ENCODE measurements around the gene C2orf78. TPM values are rescaled to one million over a fixed set of nuclear protein-coding genes. Genes with fewer than 3 reads are reported as not detected.

The C2orf78 gene
- total RNA-seq, 1 donor from 2014 or later: not detected

DNA sequence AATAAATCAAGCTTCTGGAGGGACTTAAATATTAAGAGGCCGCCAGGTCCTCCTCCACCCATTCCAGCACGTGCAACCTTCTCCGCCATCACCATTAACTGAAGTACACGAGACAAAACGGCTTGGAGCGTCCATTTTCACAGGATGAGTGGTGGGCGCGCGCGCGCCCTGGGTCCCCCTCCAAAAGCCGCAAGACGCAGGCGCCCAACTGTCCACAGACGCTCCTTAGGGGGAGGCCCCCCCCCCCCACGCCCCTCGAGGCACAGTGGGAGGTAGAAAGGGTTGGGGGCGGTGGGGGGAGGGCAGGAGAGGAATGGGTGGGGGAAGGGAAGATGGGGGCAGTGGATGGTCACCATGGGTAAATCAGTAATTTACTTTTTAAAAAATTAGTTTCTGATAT lies 34.3 kb downstream of the C2orf78 start:
- no peak for ATAC-seq (ENCODE audit: low read depth)
- H3K27ac Mint-ChIP-seq: no peak overlapping the region
- H3K27me3 Mint-ChIP-seq: peaks cover 5% of the 10 kb centered on the region
- H3K36me3 Mint-ChIP-seq (ENCODE audit: low read depth): no peaks in the 10 kb centered on the region
- H3K4me3 Mint-ChIP-seq: no peak overlapping the region
- peaks cover 23% of the 10 kb centered on the region for H3K4me1 Mint-ChIP-seq
- H3K9me3 Mint-ChIP-seq: no peaks in the 10 kb centered on the region
- intact Hi-C loops (cut with micrococcal nuclease): no loop called here
- TF ChIP-seq, protein P1, sequence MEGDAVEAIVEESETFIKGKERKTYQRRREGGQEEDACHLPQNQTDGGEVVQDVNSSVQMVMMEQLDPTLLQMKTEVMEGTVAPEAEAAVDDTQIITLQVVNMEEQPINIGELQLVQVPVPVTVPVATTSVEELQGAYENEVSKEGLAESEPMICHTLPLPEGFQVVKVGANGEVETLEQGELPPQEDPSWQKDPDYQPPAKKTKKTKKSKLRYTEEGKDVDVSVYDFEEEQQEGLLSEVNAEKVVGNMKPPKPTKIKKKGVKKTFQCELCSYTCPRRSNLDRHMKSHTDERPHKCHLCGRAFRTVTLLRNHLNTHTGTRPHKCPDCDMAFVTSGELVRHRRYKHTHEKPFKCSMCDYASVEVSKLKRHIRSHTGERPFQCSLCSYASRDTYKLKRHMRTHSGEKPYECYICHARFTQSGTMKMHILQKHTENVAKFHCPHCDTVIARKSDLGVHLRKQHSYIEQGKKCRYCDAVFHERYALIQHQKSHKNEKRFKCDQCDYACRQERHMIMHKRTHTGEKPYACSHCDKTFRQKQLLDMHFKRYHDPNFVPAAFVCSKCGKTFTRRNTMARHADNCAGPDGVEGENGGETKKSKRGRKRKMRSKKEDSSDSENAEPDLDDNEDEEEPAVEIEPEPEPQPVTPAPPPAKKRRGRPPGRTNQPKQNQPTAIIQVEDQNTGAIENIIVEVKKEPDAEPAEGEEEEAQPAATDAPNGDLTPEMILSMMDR (IDR thresholded peaks at IDR 0.05): no peak
- POLR2A ChIA-PET: no interaction called here
- CTCF ChIA-PET: no interaction called here
- DNase-seq: no peak

DNA sequence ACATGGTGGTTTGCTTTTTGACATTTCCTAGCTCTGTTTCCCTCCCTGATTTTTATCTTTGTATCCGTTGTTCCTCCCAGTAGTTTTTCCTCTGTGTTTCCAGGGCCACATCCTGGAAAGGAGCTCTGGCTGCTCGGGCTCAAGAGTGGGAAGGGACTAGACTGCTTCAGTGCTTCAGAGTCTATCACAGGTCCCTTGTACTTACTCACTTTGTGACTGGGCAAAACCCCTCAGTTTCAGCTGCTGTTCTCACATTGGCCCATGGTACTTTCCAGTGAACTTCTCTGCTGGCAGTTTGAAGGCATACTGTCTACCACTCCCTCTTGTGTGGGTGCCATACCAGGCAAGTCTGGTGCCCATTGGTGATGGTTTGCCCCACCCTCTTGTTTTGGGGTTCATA lies 37.2 kb downstream of the C2orf78 start:
- intact Hi-C loops (cut with micrococcal nuclease): no loop called here

DNA sequence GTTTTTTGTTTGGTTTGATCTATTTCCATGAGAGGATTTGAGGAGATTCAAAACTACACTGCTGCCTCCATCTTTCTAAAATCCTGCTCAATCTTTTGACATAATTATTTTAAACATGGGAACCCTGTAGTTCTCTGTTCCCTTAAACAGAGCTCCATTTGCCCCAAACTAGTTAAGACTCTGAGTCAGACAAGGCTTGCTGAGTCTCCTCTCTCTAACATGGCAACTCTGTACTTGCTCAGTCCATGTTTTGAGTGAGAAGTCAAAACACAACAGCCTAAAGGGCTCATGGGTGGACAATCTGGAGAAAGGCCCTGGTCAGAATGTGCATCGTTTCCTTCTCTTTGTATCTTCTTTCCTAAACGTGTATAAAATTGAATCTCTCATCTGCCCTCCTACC lies 37.7 kb downstream of the C2orf78 start:
- Mint-ChIP-seq H3K4me3 (no peak overlapping the region), H3K27me3 (no peaks in the 10 kb centered on the region), H3K36me3 (ENCODE audit: low read depth) (no peaks in the 10 kb centered on the region), H3K9me3 (no peaks in the 10 kb centered on the region), H3K4me1 (peaks cover 24% of the 10 kb centered on the region), H3K27ac (peak overlapping the region; percentile 79)
- intact Hi-C loops (cut with micrococcal nuclease): no loop called here
- no peak for ATAC-seq (ENCODE audit: low read depth)
- TF ChIP-seq, protein P1 (IDR thresholded peaks at IDR 0.05): no peak
- ChIA-PET CTCF (interaction anchor here (0.8 to 7.4 kb wide), 4 partner anchors 283 to 513 kb away, joined by 3 to 114 read pairs (median 31); partner anchors contain the start of gene BOLA3), POLR2A (interaction anchor here (0.9 to 1.3 kb wide), 2 partner anchors 42 to 105 kb away, joined by 3 read pairs; partner anchors contain the start of gene DUSP11)
- DNase-seq: no peak

More for the DNA sequence above, 37.2 kb downstream of the C2orf78 start:
- peaks cover 24% of the 10 kb centered on the region for H3K4me1 Mint-ChIP-seq
- TF ChIP-seq, protein P1 (IDR thresholded peaks at IDR 0.05): no peak
- no peaks in the 10 kb centered on the region for H3K36me3 Mint-ChIP-seq (ENCODE audit: low read depth)
- H3K27me3 Mint-ChIP-seq: no peaks in the 10 kb centered on the region
- DNase-seq (no peak), ATAC-seq (ENCODE audit: low read depth) (peak; percentile 62)
- peak overlapping the region; percentile 79 for H3K27ac Mint-ChIP-seq
- H3K9me3 Mint-ChIP-seq: no peaks in the 10 kb centered on the region
- POLR2A ChIA-PET: interaction anchor here (0.9 kb wide), 1 partner anchor 106 kb away, joined by 3 read pairs; no protein-coding TSS in a partner anchor
- CTCF ChIA-PET: interaction anchor here (0.8 to 7.4 kb wide), 2 partner anchors 329 to 513 kb away, joined by 3 to 114 read pairs; no protein-coding TSS in a partner anchor
- H3K4me3 Mint-ChIP-seq: no peak overlapping the region

DNA sequence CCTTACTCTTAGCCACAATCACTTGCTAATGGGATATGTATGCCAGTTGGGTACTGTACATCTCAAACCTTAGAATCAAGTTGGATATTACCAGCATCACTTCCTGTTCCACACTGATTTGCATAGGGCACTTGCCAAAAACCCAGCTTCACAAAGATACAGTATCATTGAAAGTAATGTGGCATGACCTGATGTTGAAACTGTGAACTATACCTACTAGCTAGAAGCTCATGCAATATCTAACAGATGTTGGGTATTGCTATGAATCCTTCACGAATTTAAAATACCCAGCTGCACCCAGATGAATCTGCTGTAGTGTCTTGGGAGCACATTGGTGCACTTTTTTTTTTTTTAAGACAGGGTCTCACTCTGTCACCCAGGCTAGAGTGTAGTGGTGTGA lies 38.3 kb downstream of the C2orf78 start:
- no peak for DNase-seq
- peaks cover 24% of the 10 kb centered on the region for H3K4me1 Mint-ChIP-seq
- ChIA-PET POLR2A (interaction anchor here (0.9 to 1.3 kb wide), 3 partner anchors 43 to 356 kb away, joined by 3 to 4 read pairs (median 3); partner anchors contain the start of genes DUSP11 and MOB1A), CTCF (interaction anchor here (1.3 to 7.4 kb wide), 7 partner anchors 166 to 512 kb away, joined by 3 to 114 read pairs (median 12); partner anchors contain the start of gene BOLA3)
- no peaks in the 10 kb centered on the region for H3K27me3 Mint-ChIP-seq
- TF ChIP-seq, protein P1 (IDR thresholded peaks at IDR 0.05): no peak
- H3K36me3 Mint-ChIP-seq (ENCODE audit: low read depth): no peaks in the 10 kb centered on the region
- H3K4me3 Mint-ChIP-seq: no peak overlapping the region
- ATAC-seq (ENCODE audit: low read depth): peak; percentile 71
- intact Hi-C loops (cut with micrococcal nuclease): no loop called here
- peak overlapping the region; percentile 60 for H3K27ac Mint-ChIP-seq
- no peaks in the 10 kb centered on the region for H3K9me3 Mint-ChIP-seq

DNA sequence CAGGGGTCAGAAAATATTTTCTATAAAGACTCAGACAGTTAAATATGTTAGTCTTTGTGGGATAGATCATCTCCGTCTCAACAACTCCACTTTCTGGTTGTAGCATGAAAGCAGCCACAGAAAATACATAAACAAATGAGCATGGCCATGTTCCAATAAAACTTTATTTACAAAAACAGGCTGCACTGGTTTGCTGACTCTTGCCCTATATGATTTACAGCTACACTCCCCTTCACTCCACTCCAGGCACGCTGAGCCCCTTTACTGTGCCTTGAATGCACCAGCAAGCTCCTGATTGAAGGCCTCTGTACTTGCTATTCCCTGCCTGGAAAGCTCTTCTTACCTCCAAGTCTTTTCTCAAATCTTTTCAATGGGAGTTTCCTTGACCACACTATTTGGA lies 39.0 kb downstream of the C2orf78 start:
- ATAC-seq (ENCODE audit: low read depth) (no peak), DNase-seq (no peak)
- Mint-ChIP-seq H3K27ac (peak overlapping the region; percentile 60), H3K4me1 (peaks cover 31% of the 10 kb centered on the region), H3K4me3 (no peak overlapping the region), H3K36me3 (ENCODE audit: low read depth) (no peaks in the 10 kb centered on the region), H3K27me3 (no peaks in the 10 kb centered on the region), H3K9me3 (no peaks in the 10 kb centered on the region)
- POLR2A ChIA-PET: interaction anchor here (1.2 to 1.3 kb wide), 3 partner anchors 43 to 427 kb away, joined by 3 to 4 read pairs (median 3); partner anchors contain the start of genes DUSP11 and MOB1A
- TF ChIP-seq, protein P1 (IDR thresholded peaks at IDR 0.05): no peak
- CTCF ChIA-PET: interaction anchor here (1.2 to 7.4 kb wide), 10 partner anchors 11 to 511 kb away, joined by 3 to 114 read pairs (median 11); partner anchors contain the start of gene BOLA3
- intact Hi-C loops (cut with micrococcal nuclease): no loop called here
